GM12892 (cell line): ENCODE measurements around the gene NAV1.
"Not testable (repeated sequence)": the region's sequence is repeated elsewhere in the genome, so short reads cannot be mapped to it uniquely, and the experiment has no call there.

ENCODE experiments used
- DNase-seq: peaks from one replicate; pipeline ENCODE4 v3.0.0; 2011; ENCODE audit not compliant: insufficient read length
- FAIRE-seq: peaks from 2 replicates; lab custom pipeline; 2011; peaks lifted over from hg19 to GRCh38; lab: Jason Lieb, UNC
- POLR2A ChIP-seq: IDR thresholded peaks from 2 replicates; pipeline ENCODE4 v1.6.1; 2011; ENCODE audit warnings: low read depth, low read length, control low read depth
- POLR2AphosphoS5 ChIP-seq: IDR thresholded peaks from 2 replicates; pipeline ENCODE4 v1.6.1; 2011; ENCODE audit warnings: low read depth, low read length, control low read depth
- TAF1 ChIP-seq: IDR thresholded peaks from 2 replicates; pipeline ENCODE4 v1.6.1; 2011; ENCODE audit warnings: low read depth, mild to moderate bottlenecking, control low read depth, low read length, borderline replicate concordance

NAV1 gene

DNA sequence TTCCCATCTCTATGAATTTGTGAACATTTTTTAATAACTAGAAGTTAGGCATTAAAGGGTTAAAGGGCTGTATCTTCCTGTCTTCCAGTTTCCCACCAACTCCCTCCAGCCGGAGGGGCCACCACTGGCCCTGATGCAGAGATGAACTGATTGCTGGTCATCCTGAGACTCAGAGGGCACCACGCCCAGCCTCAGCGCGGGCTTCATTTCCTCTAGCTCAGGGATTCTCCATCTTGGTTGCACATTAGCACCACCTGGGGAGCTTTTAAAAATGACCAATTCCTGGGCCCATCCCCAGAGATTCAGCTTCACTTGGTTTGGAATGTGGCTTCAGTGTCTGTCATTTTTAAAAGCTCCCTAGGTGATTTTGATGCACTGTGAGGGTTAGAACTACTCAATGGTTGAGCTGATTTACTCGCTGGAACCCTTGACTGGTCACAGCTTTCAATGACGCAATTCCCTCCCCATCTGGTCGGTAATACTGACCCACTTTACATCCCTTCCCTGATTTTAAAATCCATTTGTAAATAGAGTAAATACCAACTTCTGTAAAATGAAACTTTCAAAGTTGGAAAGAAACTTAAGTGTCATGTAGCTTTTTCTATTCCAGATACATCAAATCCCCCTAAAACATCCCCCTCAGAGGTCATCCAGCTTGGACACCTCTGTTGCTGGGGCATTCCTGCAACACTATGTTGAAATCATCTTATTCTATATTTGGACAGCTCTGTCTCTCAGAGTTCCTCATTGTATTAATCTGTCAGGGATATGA, 5.1 kb downstream of the NAV1 start:
- FAIRE-seq (no peak), DNase-seq (no peak)
- TF ChIP-seq TAF1 (no peak), POLR2A (no peak), POLR2AphosphoS5 (no peak)

DNA sequence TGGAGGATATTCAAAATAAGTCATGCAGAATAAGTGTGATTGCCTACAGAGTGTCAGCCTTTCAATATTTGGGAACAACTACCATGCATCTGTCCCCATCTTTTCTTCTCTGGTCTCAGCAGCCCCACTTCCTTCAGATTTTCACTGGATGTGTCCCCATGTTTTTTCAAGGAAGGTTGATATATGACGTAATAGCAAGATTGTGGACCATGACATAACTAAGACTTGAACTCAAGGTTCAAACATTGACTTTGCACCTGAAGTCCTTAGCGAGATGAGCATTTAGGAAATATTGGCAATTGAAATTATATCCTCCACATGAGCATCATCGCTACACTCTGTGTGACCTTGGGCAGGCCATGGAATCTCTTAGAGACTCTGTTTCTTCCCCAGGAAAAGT, 5.8 kb downstream of the NAV1 start:
- FAIRE-seq (no peak), DNase-seq (no peak)
- TF ChIP-seq POLR2AphosphoS5 = no peak
- TF ChIP-seq POLR2A = no peak
- TF ChIP-seq TAF1 = no peak

DNA sequence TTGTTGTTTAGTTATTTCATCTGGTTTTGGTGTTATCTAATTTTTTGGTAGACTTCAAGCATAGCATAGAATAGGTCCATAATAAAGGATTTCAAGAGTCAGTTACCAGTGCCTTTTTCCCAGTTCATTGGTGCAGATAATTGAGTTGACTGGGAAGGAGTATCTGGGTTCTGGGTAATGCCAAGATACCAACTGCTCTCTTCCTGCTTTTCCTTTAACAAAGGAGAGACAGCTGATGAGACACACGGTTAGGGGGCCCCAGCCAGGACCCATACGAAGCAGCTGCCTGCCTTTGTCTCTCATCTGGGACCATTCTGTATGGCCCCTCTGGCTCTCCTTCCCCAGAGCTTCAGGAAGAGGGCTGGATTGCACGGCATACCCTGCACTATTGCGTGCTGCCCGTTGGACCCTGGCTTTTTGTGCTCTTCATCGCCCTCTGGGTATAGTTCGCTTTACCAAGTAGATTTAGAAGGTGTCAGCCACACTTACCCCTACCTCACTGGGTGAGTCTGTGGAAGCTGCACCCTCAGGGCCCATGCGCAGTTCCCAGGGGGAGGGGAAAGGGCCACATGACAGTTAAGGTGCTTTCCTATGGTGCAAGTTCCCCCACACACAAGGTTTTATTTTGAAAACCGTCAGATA, 7.0 kb downstream of the NAV1 start:
- TF ChIP-seq POLR2AphosphoS5 (no peak), TAF1 (no peak)
- DNase-seq (no peak), FAIRE-seq (no peak)

DNA sequence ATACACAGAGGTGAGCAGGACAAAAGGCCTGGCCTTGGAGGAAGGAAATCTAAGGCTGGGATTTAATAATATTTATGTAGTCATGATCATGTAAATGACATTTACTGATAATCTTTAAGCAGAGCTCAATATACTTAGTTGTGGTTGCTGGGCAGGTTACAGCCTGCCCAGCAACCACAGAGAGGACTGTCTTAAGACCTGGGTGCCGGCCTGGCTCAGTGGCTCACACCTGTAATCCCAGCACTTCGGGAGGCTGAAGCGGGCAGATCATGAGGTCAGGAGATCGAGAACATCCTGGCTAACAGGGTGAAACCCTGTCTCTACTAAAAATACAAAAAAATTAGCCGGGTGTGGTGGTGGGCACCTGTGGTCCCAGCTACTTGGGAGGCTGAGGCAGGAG, 10.6 kb downstream of the NAV1 start:
- not testable (repeated sequence) for DNase-seq, FAIRE-seq

DNA sequence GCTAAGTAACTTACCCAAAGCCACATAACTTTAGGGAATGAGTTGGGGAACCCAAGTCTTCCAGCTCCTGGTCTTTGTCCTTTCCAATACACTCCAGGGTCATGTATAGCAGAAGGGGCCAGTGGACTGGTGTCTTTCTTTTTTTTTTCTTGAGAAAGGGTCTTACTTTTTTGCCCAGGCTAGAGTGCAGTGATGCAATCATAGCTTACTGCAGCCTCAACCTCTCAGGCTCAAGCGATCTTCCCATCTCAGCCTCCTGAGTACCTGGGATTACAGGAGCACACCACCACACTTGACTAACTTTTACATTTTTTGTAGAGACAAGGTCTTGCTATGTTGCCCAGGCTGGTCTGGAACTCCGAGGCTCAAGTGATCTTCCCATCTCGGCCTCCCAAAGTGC, 12.2 kb downstream of the NAV1 start:
- DNase-seq = no peak
- FAIRE-seq = no peak
- TF ChIP-seq TAF1 = no peak
- no peak for TF ChIP-seq POLR2A
- TF ChIP-seq POLR2AphosphoS5 = no peak

DNA sequence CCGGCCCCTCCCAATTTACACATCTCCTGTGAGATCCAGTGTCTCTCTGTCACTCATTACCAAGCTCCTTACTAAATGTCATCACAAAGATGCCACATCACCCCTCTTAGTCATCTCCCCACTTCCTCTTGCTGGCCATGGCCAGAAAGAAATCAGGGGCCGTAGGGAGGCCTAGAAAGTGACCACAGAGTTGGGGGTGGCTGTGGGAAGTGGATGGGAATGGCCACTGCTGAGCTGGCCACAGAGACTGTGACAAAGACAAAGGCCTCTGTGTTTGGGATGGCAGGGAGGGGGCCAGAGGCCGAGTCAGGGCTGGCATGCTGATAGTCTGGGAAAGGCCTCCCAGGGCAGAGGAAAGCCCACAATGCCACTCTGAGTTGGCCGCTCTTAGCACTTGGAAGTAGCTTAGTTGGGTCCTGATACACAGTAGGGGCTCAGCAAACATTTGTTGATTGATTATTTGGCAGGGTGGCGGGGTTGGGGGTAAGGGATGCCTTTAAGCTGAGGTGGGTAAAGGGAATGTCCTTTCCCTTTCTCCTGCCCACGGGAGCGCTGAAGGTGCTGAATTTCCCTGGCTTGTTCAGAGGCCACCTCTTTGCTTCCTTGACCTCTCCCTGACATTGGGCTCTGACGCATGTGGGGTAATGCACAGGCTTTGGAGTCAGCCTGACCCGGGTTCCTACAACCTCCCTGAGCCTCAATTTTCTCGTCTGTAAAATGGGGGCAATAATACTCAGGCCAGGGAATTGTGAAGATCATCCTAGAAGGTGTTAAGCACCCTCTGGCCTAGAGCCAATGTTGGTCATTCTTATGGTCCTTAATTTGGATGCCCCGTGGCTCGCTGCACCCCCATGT, 13.2 kb downstream of the NAV1 start:
- TF ChIP-seq POLR2AphosphoS5 = no peak
- no peak for TF ChIP-seq POLR2A
- TF ChIP-seq TAF1 = no peak
- DNase-seq (no peak), FAIRE-seq (no peak)

DNA sequence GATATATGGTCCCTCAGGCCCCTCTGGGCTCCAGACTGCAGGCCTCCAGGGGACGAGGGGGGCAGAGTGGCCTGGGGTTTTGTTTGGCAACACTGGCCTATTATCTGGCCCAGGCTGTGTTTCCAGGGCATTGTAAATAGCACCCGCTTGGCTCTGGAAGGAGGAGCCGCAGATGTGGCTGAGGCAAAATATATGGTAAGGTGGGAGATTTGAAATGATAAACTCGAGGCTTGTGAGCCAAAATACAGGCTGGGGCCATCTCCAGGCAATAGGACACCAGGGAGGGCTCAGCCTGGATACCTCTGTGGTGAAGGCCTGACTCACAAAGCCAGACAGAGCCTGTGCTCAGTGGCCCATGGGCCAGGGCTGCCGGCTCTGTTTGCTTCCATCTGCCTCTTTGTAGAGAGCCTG, 14.0 kb downstream of the NAV1 start:
- DNase-seq (no peak), FAIRE-seq (no peak)
- TF ChIP-seq TAF1 (no peak), POLR2A (no peak), POLR2AphosphoS5 (no peak)

DNA sequence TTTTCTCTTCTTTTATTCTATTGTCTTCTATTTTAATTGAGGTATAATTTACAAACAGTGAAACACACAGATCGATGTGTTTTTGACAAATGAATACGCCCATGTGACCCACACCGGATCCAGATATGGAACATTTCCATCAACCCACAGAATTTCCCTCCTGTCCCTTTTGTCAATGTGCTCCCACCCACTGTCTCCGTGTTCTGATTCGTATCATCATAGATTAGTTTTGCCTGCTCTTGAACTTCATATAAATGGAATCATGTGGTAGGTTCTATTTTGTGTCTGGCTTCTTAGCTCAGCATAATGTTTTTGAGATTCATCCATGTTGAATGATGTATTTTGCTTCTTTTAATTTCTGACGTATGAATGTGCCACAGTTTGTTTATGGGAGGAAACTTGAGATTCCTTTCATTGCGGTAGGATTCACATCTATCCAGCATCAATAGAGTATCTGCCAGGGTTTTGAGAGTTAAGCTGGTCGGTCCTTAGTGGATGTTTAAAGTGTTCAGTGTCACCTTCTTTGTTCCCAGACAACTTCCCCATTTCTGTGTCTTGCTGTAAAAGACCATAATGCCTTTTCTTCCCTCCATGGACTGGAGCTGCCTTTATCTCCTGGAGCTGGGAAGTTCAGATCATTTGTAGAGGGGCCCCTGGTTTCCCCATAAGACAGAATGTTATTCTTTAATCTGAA, 14.7 kb downstream of the NAV1 start:
- FAIRE-seq (no peak), DNase-seq (no peak)
- TF ChIP-seq POLR2A (no peak), POLR2AphosphoS5 (no peak), TAF1 (no peak)

DNA sequence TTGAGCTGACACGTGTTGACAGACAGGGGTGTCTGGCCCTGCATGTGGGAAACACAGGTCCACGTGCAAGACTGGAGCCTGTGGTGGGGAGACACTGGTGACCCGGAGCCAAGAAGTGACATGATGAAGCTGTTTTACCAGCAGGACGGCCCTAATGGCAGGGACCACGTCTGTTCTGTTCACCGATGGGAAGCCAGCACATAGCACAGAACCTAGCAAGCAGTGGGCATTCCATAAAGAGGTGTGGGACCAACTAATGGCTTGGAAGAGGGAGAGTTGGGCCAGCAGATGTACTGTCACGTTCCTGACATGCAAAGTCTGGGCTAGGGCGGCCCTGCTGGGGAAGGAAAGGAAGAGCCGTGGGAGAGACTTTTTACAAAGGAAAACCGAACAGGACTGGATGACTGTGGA, 15.3 kb downstream of the NAV1 start:
- no peak for DNase-seq
- no peak for FAIRE-seq
- TF ChIP-seq TAF1 (no peak), POLR2A (no peak), POLR2AphosphoS5 (no peak)

DNA sequence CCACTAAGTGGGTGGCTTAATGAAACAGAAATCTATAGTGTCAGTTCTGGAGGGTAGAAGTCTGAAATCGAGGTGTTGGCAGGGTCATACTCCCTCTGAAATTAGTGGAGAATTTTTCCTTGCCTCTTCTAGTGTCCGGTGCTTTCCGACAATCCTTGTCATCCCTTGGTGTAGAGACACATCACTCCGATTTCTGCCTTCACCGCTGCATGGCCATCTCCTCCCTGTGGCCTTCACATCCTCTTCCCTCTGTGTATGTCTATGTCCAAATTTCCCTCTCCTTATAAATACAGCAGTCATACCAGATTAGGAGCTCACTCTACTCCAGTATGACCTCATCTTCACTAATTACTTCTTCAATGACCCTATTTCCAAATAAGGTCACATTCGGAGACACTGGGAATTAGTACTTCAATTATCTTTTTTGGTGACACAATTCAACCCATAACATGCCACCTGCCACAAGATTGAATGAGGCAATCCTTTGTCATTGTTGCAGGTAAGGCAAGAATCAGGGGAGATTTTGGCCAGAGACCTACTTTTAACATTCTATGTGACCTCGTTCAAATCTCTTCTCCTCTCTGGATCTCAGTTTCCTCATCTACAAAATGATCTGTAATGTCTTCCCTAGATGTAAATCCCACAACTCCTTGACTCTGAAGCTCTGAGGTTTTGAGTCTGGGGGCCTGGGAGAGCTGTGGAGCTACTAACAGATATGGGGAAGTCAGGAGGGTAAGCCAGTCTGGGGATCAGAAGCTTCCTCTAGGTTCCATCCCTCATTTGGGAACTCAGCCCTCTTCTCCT, 16.1 kb downstream of the NAV1 start:
- no peak for TF ChIP-seq POLR2AphosphoS5
- no peak for TF ChIP-seq POLR2A
- no peak for TF ChIP-seq TAF1
- no peak for DNase-seq
- no peak for FAIRE-seq

DNA sequence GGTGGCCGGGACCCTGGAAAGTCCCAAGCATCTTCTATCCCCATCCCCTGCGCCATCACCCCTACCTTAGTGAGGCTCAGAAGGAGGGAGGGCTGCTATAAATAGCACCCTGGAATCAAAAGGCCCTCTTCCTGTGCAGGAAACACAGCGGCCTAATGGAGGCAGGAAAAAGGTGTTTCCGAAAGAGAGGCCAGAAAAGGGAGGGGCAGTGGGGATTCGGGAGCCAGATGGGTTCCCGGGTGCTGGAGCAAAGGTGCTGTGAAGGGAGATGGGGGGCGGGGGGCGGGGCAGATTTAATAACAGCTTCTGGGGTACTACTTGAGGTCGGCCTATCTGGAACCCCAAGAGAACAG, 16.6 kb downstream of the NAV1 start:
- DNase-seq (no peak), FAIRE-seq (no peak)
- TF ChIP-seq POLR2A = no peak
- TF ChIP-seq POLR2AphosphoS5 = no peak
- no peak for TF ChIP-seq TAF1
